ENCODE data around the gene WASF2.
"Not testable (repeated sequence)": the region's sequence is repeated elsewhere in the genome, so short reads cannot be mapped to it uniquely, and the experiment has no call there.

GRCh38 chr1:27432725-27433124 lies 57.2 kb downstream of the WASF2 start:
- not testable (repeated sequence) for TF ChIP-seq SPI1, TAF1, POLR2A, POLR2AphosphoS5 (IDR thresholded peaks at IDR 0.05; ENCODE audit: low read depth, low read length)

All from GM12891 (cell line).